NCI-H1436 treated with DMSO at 0.1 percent for 48 hours (cell line): Measurements from ENCODE around the gene CEP57L1.

ENCODE experiments used
- DNase-seq: peaks from one replicate; lab custom pipeline; 2025; lab: John Stamatoyannopoulos, UW

Gene CEP57L1

DNA sequence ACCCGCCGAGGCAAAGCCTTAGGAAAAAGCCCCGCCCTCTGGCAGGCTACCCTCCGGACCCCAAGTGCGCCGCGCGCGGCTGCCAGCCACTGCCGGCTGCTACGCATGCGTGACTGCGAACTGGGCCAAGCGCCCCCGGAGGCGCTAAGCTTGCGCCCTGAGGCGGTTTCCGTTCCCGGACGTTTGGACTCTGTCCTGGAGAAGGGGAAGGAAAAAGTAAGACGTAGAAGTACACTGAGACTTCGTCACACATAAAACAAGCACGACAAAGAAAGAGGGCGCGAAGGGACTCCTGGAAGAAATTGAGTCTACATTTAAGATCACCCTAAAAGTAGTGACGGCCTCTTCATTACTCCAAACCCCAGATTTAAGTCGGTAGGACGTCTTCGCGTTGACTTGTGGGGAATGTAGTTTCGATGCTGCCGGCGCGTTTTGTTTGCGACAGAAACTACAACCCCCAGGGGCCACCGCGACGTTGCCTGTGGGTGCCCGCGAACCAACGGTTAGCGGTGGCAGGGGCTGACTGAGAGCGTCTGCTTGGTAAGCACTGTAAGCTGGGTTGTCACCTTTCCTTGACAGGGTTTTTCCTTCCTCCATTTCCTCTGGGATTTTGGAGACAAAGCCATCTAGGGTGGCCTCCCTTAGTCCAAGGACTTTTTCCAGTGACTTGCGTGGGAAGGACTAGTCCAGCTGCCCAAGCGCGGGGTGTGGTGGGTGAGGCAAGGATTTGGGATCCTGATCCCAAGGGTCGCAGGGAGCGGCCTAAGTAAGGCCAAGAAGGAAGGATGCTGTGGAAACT, at the start of gene CEP57L1:
CEP57L1 (plus strand) TSS at position 472 of the 799 bp plus-strand sequence. CDS start 49,715 bp downstream, outside the sequence.
- peak; percentile 95 for DNase-seq

DNA sequence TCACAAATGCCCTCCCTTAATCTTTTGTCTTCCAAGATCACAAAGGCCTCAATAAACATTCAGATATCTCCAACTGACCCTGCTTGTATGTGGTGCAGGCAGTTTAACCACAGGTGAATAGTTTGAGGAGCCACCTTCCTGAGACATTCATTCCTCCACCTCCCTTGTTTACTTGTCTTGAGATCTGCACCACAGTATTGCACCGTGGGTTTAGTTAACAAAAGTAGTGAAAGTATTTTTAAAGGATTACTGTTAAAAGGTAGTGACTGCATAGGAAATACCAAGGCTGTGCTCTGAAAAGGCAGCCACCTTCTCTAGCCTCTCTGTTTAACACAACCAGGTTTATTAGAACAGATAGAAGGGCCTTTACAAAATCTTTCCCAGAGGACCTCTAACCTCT, 47.1 kb upstream of the CEP57L1 start:
- no peak for DNase-seq

DNA sequence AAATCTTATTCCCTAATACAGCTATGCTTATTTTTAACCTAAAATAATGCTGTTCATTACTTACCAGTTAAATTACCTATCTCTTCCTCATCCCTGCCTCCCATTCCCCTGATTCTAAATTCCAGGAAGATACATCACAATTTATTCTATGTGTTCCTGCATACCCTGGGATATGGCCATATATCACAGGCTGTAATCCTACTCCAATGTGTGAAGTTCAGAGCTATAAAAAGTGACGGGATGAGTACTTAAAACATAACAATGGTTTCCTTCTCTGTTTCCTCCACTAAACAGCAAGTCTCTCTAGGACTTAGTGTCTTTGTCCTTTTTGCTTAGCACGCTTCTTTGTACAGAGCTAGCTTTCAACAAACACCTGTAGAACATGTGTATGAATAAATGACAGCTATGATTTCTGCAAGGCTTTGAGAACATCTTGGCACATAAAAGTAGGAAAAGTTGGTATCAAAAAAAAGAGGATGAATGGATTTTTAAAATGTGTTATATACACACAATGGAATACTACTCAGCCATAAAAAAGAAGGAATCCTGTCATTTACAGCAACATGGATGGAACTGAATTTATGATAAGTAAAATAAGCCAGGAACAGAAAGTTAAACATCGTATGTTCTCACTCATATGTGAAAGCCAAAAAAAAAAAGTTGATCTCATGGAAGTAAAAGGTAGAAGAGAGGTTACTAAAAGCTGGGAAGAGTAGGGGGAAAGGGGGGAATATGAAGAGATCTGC, 46.5 kb upstream of the CEP57L1 start:
- DNase-seq = no peak

DNA sequence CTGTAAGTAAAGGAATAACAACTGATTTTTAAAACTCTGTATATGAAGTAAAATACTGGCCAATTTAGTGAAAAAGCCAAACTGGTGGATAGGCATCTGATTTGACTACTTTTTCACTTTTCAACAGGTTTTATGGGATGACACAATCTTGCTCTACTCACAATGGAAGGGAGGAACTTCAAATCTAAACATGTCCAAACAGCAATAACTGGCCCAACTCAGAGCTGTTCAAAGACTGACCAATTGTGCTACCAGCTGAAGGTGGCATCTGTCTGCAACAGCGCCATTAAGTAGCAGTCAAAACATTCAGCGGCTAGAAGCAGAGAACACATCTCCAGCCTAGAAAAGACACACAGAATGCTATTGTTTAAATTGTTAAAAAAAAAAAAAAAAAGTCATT, 45.3 kb upstream of the CEP57L1 start:
- no peak for DNase-seq

DNA sequence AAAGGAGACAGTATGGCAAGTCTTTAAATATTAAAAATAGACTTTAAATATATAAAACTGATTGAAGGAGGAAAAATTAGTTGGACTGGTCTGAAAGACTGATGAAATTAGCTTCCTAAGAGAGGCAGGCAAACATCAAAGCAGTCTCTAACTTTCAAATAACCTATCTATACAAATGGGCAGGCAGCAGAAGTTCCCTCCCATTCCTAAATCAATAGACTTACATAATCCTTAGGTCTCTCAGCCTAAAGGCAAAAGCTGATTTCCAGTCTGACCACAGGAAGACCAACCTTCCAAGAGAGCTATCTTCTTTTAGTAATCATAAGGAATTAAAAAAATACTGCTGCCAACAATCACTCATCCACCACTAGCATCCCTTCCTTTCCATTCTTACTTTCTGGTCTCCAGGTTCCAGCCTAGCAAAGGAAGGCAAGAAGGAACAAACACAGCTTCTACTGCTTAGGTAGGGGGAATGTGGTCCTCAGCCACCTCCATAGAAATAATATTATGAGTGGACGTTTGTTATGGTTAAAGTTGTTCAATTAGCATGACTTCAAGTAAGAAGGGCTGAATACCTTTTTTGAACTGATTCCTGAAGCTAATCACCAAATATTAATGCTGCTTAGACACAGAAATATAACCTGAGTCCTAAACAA, 44.7 kb upstream of the CEP57L1 start:
- DNase-seq = no peak

DNA sequence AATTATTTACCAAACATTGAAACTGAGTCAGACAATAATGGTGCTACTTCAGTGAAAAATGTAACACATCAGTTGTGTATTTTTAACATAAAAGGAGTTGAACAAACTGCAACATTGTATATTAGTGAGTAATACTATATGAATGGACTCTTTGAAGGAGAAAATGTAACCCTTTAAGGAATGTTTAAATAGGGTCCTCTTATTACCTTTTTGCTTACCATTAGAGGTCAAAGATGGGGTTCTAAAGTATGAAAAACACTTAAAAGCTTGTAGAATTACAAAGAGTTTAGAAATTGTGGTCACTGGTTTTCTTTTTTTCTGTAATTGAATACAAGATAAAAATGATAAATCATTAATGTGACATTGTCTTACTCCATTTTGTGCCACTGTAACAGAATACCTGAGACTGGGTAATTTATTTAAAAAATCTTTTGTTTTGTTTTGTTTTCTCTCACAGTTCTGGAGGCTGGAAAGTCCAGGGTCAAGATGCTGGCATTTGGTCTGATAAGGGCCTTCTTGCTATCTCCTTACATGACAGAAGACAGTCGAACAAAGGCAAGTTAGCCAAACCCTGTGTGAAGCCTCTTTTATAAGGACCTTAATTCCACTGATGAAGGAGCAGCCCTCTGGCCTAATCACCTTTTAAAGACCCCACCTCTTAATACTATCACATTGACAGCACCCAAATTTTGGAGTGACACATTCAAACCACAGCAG, 43.8 kb upstream of the CEP57L1 start:
- no peak for DNase-seq

DNA sequence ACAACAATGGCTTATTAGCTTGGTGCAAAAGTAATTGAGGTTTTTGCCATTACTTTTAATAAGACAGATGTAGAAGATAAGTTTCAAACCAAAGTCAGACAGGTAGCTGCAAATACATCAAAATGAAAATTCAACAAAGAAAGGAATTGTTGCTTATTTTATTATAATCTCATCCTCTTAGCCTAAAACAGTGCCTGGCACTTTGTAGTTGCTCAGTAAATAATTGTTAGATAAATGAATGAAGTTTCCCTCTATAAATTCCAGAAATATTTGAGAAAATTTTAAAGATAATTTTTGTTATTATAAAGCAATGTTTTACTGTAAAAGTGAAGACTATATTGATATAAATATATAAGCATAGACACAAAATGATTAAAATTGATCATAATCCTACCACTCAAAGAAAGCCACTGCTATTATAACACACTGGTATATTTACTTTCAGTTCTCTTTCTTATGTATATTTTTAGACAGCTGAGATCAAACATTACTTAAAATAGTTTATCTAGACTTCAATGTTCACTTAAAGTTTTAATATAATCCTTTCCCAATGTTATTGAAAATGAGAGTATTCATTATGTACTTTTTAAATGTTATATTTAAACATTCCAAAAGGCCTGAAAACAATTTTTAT, 43.2 kb upstream of the CEP57L1 start:
- DNase-seq = no peak

DNA sequence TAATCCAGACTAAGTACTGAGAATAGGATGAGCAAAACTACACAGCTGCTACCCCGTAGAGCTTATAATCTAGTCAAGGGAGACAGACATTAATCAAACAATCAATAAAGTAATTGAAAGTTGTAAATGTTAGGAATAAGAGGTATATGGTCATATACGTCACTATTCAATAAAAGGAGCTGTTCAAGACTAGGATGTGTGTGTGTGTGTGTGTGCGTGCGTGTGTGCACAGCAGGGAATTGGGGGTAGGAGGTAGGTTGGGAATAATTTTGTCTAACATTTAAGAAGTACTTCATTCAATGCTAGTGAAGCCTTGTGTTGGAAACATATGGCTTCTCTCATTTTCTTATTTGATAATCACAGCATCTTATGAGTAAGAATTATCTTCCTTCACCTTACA, 42.5 kb upstream of the CEP57L1 start:
- no peak for DNase-seq

DNA sequence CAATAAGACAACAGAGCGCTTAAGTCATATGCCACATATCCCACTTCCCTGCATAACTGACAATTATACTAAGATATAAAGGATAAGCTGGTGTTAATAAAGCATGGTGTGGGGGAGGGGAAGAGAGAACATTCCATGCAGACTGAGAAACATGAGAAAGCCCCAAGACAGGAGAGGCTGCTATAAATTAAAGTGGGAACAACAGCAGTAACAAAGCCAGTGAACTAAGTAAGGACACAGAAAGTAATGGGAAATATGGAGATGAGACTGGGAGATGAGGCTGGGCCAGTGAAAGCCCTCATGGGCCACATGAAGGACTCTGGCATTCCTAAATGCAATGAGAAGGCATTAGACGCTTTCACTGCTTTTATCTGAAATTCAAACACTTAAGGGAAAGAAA, 42.0 kb upstream of the CEP57L1 start:
- no peak for DNase-seq

DNA sequence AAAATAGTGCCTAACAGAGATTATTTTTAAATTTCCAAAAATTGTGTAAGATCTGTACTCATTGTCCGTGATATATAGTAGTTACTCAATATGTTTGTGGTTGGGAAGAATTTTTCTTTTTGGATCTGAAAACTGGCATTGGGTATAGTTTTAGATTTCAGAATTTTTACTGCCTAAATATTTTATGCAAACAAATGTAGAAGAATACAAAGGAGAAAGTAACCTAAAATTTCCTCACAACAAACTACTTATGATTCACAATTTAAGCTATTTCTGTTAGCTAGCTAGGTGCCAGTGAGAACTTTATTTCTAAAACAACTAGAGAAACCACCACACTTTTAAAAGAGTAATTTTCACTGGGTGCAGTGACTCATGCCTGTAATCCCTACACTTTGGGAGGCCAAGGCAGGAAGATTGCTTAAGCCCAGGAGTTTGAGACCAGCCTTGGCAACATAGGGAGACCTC, 39.5 kb upstream of the CEP57L1 start:
- no peak for DNase-seq

DNA sequence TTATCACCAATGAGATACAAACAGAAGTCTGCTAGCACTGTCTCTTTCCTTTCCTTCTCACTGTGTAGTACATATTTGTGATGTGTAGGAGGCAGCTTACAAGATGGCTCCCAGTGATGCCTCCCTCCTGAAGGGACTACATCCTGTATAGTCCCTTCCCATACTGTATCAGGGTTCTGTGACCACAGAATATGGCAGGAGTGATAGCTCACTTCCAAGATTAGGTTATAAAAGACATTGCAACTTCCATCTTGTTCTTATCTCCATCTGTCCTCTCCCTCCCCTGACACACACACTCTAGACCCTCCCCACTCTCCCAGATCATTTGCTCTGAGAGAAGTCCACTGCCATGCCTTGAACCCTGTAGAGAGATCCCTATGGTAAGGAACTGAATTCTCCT, 38.6 kb upstream of the CEP57L1 start:
- no peak for DNase-seq

DNA sequence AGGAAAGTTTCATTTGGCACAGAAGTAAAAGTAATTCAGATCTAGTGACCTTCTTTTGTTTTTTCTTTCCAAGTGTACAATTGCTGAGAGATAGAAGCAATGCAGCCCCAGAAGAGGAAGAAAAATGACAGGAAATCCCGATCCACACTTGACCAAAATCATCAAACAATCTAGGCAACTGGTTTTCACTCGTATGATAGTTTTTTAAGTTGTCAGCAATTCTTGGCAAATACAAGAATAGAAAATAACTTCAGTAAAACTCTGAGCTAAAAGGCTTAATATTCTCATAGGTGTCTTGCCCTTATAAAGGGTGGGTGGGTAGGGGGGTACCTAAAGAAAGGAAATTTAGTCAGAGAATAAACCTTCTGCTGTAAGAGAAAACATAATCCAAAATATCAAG, 36.7 kb upstream of the CEP57L1 start:
- DNase-seq = no peak

DNA sequence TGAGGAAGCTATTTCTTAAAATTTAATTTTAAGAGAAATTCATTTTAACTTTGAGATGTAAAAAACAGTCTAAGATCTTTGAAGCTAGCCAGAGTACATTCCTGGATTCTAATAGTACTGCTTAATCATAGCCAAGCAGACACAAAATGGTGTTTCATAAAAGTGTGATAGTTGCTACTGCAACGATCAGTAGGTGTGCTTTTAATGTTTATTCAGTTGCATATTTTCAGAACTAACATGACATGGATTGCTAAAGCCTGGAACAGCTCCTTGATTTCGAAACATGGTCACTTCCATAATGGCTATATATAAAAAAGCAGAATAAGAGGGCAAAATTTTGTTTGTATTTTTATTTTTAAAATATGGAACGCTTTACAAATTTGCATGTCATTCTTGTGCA, 36.2 kb upstream of the CEP57L1 start:
- DNase-seq = no peak

DNA sequence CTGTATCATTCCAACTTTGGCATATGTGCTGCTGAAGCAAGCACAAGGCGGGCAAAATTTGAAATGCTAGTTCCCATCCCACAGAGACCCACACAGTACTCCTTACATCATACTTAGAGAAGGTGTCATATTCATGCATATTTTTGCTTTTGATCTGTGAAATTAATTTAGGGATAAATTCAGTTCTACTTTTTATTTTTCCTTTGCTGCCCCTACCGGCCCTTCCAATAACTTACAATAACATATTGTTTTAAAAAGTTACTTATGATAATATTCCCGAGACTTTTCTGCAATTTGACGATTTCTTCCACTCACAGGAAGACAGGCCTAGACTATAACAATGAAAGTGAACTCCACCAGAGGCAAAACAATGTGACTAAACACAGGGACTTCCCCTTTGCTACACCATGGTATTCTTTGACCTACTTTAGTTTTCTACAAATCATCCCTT, 35.7 kb upstream of the CEP57L1 start:
- no peak for DNase-seq

DNA sequence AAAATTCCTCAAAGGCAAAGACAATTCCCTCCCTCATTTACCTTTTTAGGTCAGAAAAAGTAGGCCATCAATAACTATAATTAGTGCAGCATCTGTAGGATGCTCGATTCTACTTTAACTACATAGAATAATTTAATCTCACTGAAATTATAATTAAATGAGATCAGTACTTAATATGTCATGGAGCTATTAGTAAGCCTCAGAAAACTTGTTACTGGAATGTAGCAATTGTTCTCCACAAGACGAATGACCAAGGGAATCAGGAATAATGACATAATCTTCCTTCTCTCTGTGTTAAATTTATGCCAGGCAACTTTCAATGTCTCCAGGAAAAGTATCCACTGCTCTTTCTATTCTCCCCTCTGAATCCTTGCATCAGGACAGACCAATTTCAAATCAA, 34.7 kb upstream of the CEP57L1 start:
- DNase-seq = no peak

DNA sequence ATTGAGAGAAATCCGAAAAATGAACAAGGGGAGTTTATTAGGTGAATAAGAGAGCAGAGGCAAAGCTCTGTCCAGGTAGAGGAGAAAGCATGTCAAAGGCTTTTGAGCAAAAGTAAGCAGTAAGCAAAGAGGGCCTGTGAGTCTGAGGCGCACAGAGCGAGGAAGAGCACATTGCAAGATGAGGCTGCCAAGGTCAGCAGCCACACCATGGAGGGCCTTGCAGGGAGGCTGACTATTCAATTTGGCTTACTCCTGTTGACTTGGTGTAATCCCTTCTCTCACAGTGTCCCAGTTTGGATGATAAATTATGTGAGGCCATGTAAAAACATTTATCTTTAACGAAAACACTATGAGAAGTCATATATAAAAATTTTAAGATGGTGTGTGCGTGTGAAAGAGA, 33.1 kb upstream of the CEP57L1 start:
- DNase-seq = no peak

DNA sequence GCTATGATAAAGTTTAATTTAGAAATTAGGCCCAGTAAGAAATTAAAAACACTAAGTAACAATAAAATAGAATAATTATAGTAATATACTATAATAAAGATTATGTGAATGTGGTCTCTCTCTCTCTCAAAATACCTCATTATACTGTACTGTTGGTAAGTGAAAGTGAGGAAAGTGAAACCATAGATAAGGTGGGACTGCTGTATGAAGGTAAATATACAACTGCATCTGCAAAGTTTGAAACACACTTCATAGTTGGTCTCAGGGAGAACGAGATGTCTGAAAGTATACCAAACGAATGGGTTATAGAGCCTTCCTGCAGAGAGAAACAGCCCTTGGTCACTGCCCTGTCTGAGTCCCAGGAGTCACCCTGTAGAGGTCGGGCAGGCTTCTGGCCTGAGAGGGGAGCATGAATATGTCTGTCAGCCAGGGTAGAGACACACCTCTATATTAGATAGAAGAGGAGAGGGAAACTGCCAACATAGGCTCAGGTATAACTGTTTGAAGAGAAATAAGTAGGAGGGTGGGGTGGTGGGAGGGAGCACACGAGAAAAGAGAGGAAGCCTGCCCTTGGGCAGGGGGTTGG, 32.4 kb upstream of the CEP57L1 start:
- DNase-seq = no peak

DNA sequence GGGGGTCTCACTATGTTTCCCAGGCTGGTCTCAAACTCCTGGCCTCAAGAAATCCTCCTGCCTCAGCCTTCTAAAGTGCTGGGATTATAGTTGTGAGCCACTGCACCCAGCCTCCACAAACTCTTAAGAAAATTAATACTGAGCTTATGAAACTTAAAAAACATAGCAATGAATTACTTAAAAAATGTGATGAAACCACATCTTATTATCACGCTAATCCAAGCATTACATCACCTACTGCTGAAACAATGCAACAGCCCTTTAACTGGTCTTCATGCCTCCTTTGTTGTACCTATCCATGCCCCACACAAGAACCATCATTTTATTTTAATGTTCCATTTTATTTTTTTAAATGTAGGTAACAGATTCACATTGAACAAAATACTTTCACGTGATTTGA, 25.6 kb upstream of the CEP57L1 start:
- no peak for DNase-seq

DNA sequence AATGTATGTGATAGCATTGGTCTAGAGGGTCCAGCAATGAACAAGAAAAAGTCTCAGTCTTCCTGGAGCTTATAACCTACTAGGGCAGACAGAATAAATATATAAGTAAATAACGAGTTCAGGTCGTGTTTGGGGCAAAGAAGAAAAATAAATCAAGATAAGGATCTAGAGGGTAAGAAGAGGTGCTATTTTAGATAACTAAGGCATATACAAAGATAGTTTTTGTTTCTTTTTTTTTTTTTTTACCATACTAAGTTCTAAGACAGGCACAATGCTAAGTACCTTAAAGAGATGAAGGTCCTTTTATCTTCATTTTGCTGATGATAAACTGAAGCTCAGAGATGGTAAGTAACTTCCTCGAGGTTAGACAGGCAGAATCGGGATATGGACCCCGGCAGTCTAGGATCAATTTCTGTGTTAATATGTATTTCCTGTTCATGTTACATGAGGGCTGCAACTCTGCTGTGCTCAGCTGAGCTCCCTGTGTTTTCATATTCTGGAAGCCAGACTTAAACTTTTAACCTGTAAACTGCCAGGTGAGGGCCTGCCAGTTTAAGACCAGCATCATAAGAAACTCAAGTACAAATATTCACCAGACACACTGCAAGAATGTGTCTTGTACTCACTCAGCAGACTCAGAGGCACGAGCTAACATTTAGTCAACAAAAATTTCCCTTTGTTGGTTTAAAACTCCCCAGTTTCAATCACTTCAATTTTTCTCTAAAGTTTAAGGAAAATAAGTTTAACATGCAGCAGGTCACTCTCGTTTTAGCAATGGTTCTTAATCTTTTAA, 24.0 kb upstream of the CEP57L1 start:
- no peak for DNase-seq

DNA sequence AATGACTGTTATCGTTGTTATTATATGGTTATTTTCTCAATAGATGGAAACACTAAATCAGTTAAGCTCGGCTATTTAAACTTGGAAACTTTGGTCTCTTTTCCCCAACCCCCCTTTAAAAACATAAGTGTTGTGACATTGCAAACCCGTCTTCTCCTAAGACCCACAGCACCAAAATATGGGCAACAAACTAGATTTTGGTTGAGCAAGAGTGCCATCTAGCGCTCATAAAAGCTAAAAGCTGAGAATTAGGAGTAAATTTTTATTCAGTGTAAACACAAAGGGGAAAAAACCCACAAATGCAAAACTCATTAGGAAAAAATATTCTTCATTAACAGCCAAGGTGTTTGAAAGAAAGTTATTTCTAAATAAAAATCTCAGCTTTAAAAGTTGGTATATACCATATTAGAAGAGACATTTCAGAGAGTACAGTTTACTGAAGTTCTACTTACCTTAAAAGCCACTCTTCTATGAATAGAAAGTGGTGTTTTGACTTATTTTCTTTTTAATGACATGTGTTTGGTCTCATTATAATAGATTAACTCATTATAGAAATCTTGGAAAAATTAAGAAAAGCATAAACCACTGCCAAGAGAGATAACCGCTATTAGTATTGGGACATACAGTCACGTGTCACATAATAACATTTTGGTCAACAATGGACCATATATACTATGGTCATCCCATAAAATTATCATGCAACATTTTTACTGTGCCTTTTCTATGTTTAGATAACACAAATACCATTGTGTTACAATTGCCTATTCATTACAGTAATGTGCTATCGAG, 21.8 kb upstream of the CEP57L1 start:
- peak; percentile 18 for DNase-seq
